Stimulated activated CD4-positive, alpha-beta T cell treated with anti-CD3 and anti-CD28 coated beads, Interleukin-12 subunit alpha, Interleukin-12 subunit beta, amount 100 ng/mL, for 48 hours (primary cell): Measurements from ENCODE around the gene MAN1C1.
"Not testable (repeated sequence)": the region's sequence is repeated elsewhere in the genome, so short reads cannot be mapped to it uniquely, and the experiment has no call there.

Experiments
- DNase-seq, 3 donors: peaks; one replicate each; pipeline ENCODE4 v3.0.0-alpha.2; 2020; ENCODE audit warnings: low read depth in 2 of 3, low spot score in 1 of 3

Gene MAN1C1

DNA sequence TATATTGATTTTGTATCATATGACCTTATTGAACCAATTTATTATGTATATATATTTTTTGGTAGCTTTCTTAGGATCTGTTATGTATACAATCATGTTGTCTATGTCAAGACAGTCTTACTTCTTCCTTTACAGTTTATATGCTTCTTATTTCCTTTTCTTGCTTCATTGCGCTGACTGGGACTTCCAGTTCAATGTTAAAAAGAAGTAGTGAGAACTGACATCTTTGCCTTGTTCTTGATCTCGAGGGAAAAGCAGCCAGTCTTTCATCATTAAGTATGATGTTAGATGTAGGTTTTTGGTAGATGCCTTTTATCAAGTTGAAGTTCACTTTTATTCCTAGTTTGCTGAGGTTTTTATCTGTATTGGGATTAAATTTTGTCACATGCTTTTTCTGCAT lies 17.5 kb downstream of the MAN1C1 start:
- no peak for DNase-seq

DNA sequence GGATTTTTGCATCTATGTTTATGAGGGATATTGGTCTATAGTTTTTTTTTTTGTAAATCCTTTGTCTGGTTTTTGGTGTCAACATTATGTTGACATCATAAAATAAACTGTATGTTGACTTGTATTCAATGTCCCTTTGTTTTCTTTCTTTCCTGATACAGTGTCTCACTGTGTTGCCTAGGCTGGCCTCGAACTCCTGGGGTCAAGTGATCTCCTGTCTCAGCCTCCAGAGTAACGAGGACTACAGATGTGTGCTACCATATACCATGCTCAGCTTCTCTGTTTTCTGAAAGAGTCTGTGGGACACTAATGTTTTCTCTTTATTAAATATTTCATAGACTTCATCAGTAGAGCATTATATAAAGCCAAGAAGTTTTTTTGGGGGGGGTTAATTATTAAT lies 18.3 kb downstream of the MAN1C1 start:
- DNase-seq = no peak

DNA sequence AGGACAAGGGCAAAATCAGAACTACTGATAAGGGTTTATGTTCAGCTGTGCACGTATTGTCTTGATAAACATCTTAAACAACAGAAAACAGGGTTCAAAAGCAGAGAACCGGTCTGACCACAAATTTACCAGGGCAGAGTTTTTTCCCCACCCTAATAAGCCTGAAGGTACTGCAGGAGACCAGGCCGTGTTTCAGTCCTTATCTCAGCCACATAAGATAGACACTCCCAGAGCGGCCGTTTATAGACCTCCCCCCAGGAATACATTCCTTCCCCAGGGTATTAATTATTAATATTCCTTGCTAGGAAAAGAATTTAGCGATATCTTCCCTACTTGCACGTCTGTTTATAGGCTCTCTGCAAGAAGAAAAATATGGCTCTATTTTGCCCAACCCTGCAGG lies 19.6 kb downstream of the MAN1C1 start:
- DNase-seq = not testable (repeated sequence)

DNA sequence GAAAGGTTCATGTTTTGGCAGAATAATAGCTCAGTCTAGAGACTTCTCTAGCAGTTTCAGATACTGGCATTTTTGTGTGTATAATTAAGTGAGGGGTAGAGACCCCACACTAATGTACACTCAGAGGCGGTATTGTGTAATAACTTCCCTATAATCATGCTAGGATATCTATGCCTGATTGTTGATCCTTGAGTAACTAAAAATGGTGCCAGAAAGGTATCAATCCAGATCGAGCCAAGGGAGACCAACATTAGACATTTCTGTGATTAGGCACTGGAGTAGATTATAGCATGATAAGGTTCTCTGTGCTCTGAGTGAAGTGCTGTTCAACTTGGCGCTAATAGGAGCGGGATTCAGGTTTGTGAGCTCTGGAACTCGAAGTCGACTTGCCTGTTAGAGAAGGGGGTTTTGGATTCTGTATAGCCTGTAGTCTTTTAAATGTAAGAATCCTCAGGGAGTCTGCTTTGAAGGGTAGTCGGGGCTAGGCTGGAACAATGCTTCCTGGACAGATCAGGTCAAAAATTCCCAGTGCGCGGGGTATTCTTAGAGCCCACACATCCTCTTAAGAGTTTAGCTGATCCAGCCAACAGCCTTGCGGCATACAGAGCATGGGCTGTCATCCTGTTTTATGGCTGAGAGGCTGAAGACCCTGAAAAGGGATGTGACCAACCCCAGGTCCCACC lies 24.2 kb downstream of the MAN1C1 start:
- DNase-seq = no peak

DNA sequence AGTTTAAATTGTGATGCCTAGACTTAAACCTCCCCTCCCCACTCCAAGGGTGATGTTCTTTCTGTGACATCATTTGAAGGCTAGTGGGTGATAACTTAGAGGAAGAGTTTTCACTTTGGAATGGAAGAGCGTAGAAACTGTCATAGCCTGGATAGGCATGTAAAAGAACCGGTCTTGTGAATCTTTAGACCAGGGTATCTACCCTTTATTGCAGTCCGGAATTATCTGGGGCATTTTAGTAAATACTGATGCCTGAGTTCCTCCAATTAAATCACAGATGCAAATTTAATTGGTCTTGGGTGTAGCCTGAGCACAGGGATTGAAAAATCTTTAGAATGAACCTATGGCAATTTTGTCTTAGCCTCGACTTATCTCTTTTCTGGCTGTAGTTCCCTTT lies 24.7 kb downstream of the MAN1C1 start:
- no peak for DNase-seq

GRCh38 chr1:25641931-25642573 lies 25.5 kb downstream of the MAN1C1 start:
- no peak for DNase-seq

DNA sequence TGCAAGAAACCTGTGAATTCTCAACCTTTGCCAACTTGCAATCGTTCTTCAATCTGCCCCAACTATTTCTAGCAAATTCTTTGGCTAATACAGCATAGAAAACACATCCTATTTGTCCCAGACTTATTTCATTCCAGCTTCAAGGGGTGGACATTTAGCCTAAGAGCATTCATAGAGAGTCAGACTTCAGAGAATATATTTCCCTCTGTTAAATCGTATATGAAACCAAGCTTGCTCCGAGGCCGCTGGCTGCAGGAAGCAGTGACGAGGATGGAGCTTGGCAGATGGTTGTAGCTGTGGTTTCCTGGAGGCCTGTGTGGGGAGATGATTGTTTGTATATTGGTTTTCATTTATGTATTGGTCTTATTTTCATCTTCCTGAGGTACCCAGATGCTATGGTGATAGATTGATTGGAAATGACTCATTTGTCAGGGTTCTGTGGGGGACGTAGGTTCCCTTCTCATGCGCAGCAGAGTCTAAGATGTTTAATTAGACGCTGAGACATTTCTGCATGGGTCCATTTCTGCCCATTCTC lies 26.1 kb downstream of the MAN1C1 start:
- DNase-seq = peak; percentile 60 to 62 (median 61)

GRCh38 chr1:25643929-25644328 lies 27.3 kb downstream of the MAN1C1 start:
- DNase-seq = no peak

- no peak for DNase-seq
These were observed 28.4 kb downstream of the MAN1C1 start for GRCh38 chr1:25644962-25645361.

- no peak for DNase-seq
These were observed 29.2 kb downstream of the MAN1C1 start for GRCh38 chr1:25645637-25646400.

- no peak for DNase-seq
These were observed 30.5 kb downstream of the MAN1C1 start for GRCh38 chr1:25647106-25647505.

DNA sequence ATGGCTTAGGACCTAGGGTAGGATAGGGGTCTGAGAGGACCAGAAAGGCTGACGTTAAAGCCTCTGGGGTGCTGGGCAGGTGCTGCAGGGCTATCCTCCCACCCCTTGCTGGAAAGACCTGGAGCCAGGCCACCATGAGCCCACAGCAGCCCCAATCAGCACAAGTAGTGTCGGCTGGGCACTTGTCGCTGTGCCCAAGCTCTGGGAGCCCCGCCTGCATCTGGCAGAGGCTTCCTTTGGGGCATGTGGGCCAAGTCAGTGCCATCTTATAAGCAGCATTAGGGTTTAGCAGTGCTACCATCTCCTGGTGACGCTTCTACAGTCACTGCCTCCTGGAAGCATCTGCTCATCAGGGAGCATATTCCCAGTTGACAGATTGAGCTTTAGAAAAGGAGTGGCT lies 31.3 kb downstream of the MAN1C1 start:
- no peak for DNase-seq

GRCh38 chr1:25648681-25649440 lies 32.3 kb downstream of the MAN1C1 start:
- DNase-seq = no peak

- no peak for DNase-seq
These were observed 33.1 kb downstream of the MAN1C1 start for GRCh38 chr1:25649505-25650288.

GRCh38 chr1:25650289-25650576 lies 33.6 kb downstream of the MAN1C1 start:
- DNase-seq = no peak

- DNase-seq = no peak
These were observed 34.5 kb downstream of the MAN1C1 start for GRCh38 chr1:25651036-25651640.

GRCh38 chr1:25651824-25652741 lies 35.5 kb downstream of the MAN1C1 start:
- no peak for DNase-seq

GRCh38 chr1:25653558-25653957 lies 37.0 kb downstream of the MAN1C1 start:
- no peak for DNase-seq

DNA sequence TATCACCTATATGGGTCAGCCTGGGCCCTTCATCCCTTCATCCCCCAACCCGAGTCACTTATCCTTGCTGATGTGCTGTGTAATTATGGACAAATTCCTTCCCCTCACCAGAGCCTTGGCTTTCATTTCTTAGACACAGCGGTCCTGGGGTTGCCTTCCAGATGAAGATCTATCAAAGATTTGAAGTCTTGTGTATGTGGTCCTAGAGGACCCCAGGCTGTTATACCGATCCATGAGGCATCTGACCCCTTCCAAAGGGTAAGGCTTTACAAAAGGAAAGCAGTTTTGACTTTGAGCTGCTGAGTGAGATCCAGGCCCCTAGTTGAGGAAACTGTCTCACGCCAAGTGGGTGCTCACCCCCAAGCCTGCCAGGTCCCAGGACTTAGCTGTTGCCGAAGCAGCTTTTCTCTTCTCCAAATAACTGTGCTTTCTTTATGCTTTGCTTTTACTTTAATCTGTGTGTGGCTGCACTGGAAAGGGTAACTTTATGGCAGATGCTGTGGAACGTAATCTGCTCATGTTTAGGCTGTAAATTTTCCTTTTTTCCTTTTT lies 37.6 kb downstream of the MAN1C1 start:
- DNase-seq = no peak
